ENCODE measurements around the gene ELOF1.

Gene ELOF1

DNA sequence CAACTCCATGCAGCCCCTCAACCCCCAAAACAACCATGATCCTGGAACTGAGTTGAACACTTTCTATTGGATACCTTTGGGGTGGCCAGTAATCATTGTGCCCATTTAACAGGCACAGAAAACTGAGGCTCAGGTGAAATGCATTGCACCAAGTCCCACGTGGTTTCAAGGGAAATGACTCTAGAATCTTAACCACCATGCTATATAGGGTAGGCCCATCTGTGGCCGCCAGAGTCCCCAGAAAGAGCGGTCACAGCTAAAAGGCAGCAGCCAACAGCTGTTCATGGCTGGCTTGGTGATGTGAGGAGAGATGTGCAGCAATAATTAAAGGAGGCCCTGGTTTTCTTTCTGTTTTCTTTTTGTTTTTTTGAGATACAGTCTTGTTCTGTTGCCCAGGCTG is 17.8 kb downstream of the ELOF1 start:
- peaks cover under 1 to 4% of the 10 kb centered on the region in 2 experiments for H3K4me1 ChIP-seq (ENCODE audit: control insufficient read depth in 1 of 2, insufficient read depth in 1 of 2, low read depth in 1 of 2, low read length in 1 of 2)
- H3K27ac ChIP-seq = no peak overlapping the region
- H3K36me3 ChIP-seq = no peaks in the 10 kb centered on the region
- H3K4me3 ChIP-seq (ENCODE audit: low read depth in 1 of 2, low read length in 1 of 2) = no peak overlapping the region
- H3K9me3 ChIP-seq = no peaks in the 10 kb centered on the region
- H3K27me3 ChIP-seq = peaks cover 61% of the 10 kb centered on the region
- TF ChIP-seq, protein P1, sequence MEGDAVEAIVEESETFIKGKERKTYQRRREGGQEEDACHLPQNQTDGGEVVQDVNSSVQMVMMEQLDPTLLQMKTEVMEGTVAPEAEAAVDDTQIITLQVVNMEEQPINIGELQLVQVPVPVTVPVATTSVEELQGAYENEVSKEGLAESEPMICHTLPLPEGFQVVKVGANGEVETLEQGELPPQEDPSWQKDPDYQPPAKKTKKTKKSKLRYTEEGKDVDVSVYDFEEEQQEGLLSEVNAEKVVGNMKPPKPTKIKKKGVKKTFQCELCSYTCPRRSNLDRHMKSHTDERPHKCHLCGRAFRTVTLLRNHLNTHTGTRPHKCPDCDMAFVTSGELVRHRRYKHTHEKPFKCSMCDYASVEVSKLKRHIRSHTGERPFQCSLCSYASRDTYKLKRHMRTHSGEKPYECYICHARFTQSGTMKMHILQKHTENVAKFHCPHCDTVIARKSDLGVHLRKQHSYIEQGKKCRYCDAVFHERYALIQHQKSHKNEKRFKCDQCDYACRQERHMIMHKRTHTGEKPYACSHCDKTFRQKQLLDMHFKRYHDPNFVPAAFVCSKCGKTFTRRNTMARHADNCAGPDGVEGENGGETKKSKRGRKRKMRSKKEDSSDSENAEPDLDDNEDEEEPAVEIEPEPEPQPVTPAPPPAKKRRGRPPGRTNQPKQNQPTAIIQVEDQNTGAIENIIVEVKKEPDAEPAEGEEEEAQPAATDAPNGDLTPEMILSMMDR (IDR thresholded peaks at IDR 0.05) = no peak

DNA sequence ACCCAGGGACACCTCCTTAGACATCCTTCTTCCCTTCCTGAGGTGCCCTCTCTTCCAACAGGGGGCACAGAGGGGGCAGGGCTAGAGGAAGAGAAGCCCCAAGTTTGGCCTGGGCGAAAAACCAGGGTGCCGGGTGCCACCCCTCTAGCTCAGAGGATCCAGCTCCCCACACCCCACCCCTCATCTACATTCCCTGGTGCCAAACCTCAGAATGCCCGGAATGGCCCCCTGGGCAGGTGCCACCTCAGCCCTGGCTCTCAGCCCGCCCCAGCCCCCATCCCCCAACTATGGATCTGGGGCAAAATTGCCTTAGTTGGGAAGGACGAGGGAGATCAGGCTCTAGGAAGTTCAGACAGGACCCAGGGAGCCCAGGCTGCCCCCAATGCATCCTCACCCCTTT is 18.4 kb downstream of the ELOF1 start:
- TF ChIP-seq, protein P1 (IDR thresholded peaks at IDR 0.05) = no peak
- no peak overlapping the region for H3K27ac ChIP-seq
- H3K4me3 ChIP-seq (ENCODE audit: low read depth in 1 of 2, low read length in 1 of 2) = no peak overlapping the region
- no peaks in the 10 kb centered on the region for H3K36me3 ChIP-seq
- no peaks in the 10 kb centered on the region for H3K9me3 ChIP-seq
- peaks cover 61% of the 10 kb centered on the region for H3K27me3 ChIP-seq
- H3K4me1 ChIP-seq (ENCODE audit: control insufficient read depth in 1 of 2, insufficient read depth in 1 of 2, low read depth in 1 of 2, low read length in 1 of 2) = peaks cover 6 to 10% of the 10 kb centered on the region in 2 experiments

DNA sequence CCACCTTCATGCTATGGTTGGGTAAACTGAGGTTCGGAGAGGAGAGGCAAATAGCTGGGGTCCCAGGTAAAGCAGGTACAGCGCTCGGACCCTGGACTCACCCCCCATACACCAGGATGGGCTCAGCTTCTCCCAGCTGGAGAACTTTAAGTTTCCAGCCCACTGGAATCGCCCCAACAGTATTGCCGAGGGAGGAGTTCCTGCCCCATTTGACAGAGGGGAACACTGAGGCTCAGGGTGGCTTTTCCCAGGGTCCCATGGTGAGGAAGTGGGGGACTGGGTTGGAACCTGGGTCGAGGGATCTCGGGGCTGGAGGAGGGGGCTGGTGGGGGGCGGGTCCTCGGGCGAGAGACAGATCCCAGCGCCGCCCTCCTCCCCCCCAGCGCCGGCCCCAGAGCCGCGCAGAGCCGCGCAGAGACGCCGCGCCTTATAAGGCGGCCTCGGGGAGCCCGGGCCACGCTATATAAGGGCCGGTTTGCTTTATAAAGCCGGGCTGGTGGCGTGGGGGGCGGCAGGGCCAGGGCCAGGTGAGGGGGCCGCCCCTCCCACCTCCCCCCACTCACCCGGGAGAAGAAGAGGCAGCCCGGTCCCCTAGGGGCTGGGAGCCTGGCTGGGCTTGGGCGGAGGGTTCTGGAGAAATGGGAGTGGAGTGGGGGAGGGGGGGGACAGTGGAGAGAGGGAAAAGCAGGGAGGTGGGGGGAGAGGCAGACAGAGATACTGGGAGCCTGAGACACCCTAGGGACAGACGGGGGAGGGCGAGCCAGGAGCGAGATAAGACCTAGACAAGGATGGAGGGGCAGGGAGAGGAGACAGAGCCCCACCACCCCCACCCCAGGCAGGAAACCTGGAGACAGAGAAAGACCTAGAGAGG is 19.3 kb downstream of the ELOF1 start:
- Histone ChIP-seq H3K4me1 (ENCODE audit: control insufficient read depth in 1 of 2, insufficient read depth in 1 of 2, low read depth in 1 of 2, low read length in 1 of 2) (peaks cover 11 to 12% of the 10 kb centered on the region in 2 experiments), H3K27ac (no peak overlapping the region), H3K4me3 (ENCODE audit: low read depth in 1 of 2, low read length in 1 of 2) (no peak overlapping the region), H3K36me3 (no peaks in the 10 kb centered on the region), H3K27me3 (peaks cover 53% of the 10 kb centered on the region), H3K9me3 (no peaks in the 10 kb centered on the region)
- TF ChIP-seq, protein P1 (IDR thresholded peaks at IDR 0.05) = no peak

DNA sequence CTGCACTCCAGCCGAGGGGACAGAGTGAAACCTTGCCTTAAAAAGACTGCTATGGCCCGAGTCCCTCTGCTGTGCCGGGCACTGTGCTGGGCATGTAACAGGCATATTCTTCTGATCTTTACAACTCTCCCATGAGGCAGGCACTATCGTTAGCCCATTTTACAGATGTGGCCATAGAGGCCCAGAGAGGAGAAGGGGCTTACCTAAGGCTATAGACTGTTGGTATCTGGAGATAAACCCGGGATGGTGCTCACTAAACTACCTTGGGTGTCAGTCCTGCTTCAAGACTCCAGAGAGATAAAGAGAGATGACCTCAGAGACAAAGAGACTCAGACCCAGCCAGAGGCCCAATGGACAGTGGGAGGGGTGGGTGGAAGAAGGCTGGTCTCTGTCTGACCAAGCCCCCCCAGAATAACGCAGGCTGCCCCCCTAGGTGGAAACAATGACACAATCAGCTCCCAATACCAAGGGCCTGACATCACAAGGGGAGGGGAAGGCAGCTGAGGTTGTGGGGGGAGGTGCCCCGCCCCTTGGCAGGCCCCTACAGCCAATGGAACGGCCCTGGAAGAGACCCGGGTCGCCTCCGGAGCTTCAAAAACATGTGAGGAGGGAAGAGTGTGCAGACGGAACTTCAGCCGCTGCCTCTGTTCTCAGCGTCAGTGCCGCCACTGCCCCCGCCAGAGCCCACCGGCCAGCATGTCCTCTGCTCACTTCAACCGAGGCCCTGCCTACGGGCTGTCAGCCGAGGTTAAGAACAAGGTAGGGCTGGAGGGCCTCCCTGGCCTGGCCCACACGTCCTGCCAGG is 20.6 kb downstream of the ELOF1 start, which contains the start of gene CNN1:
CNN1 (plus strand) TSS at position 620 of the 805 bp plus-strand sequence; CDS start at position 697, 77 bp downstream.
- Histone ChIP-seq H3K27ac (no peak within 1 kb of the TSS), H3K4me3 (ENCODE audit: low read depth in 1 of 2, low read length in 1 of 2) (no peak within 1 kb of the TSS)

More for the DNA sequence above, 20.6 kb downstream of the ELOF1 start, which contains the start of gene CNN1:
- H3K27me3 ChIP-seq = peaks cover 53% of the 10 kb centered on the region
- H3K9me3 ChIP-seq = no peaks in the 10 kb centered on the region
- peaks cover 11 to 14% of the 10 kb centered on the region in 2 experiments for H3K4me1 ChIP-seq (ENCODE audit: control insufficient read depth in 1 of 2, insufficient read depth in 1 of 2, low read depth in 1 of 2, low read length in 1 of 2)
- H3K36me3 ChIP-seq = no peaks in the 10 kb centered on the region
- TF ChIP-seq, protein P1 (IDR thresholded peaks at IDR 0.05) = no peak
